ENCODE measurements around the gene PRIMA1.

Gene PRIMA1

GRCh38 chr14:93728651-93729016, 59.7 kb downstream of the PRIMA1 start:
- DNase-seq, result no peak

GRCh38 chr14:93727917-93728650, 60.2 kb downstream of the PRIMA1 start:
- DNase-seq, result no peak

- no peak for DNase-seq
These were observed 61.1 kb downstream of the PRIMA1 start for GRCh38 chr14:93727039-93727740.

GRCh38 chr14:93725993-93726392, 62.3 kb downstream of the PRIMA1 start:
- DNase-seq, result no peak

GRCh38 chr14:93725002-93725582, 63.2 kb downstream of the PRIMA1 start:
- no peak for DNase-seq

- no peak for DNase-seq
These were observed 65.3 kb downstream of the PRIMA1 start for GRCh38 chr14:93723001-93723400.

GRCh38 chr14:93720981-93721483, 67.3 kb downstream of the PRIMA1 start:
- no peak for DNase-seq

- no peak for DNase-seq
These were observed 68.0 kb downstream of the PRIMA1 start for GRCh38 chr14:93720076-93720815.

- DNase-seq, result no peak
These were observed 69.0 kb downstream of the PRIMA1 start for GRCh38 chr14:93719256-93719655.

GRCh38 chr14:93717668-93718320, 70.5 kb downstream of the PRIMA1 start:
- no peak for DNase-seq

- DNase-seq, result no peak
These were observed 71.3 kb downstream of the PRIMA1 start for GRCh38 chr14:93716746-93717667.

GRCh38 chr14:93716002-93716745, 72.1 kb downstream of the PRIMA1 start:
- no peak for DNase-seq

GRCh38 chr14:93715279-93715927, 72.9 kb downstream of the PRIMA1 start:
- DNase-seq, result no peak

- no peak for DNase-seq
These were observed 73.7 kb downstream of the PRIMA1 start for GRCh38 chr14:93714605-93715004.

- DNase-seq, result no peak
These were observed 74.4 kb downstream of the PRIMA1 start for GRCh38 chr14:93713726-93714405.

- no peak for DNase-seq
These were observed 75.2 kb downstream of the PRIMA1 start for GRCh38 chr14:93712838-93713724.

GRCh38 chr14:93712079-93712837, 76.0 kb downstream of the PRIMA1 start:
- DNase-seq, result no peak

- no peak for DNase-seq
These were observed 79.0 kb downstream of the PRIMA1 start for GRCh38 chr14:93709249-93709648.

Measured in CD4-positive, alpha-beta T cell treated with Interleukin-4 for 1 hour (primary cell).